ENCODE results near the gene TOP3A. TPM values are rescaled to one million over a fixed set of nuclear protein-coding genes. Genes with fewer than 3 reads are reported as not detected.

Gene TOP3A
- total and polyA plus RNA-seq, 2 of the 13 experiments (the other 11 are each of a cell fraction or from before 2014, with no cell fraction given): 16.9 to 36.8 TPM

Small RNA genes lying within 50 kb of the gene (microRNA-seq; reads per million reads assigned to microRNA genes)
- gene MIR6778: not detected

Other genes with a start within 250 kb of the TOP3A start
- gene DRG2, start 227.0 kb downstream of the TOP3A start, total RNA-seq (2016; rRNA removed; fragmentation: Illumina TruSeq; extraction: Trizol): 23.0 and 26.6 TPM in 2 replicates
- 20.1 and 24.9 TPM in 2 replicates for gene DRG2, start 227.0 kb downstream of the TOP3A start, polyA plus RNA-seq (2011; rRNA removed)
- 0.07 and 0.18 TPM in 2 replicates for gene MYO15A, start 206.2 kb downstream of the TOP3A start, total RNA-seq (2016; rRNA removed; fragmentation: Illumina TruSeq; extraction: Trizol)
- 0.20 and 0.35 TPM in 2 replicates for gene MYO15A, start 206.2 kb downstream of the TOP3A start, polyA plus RNA-seq (2011; rRNA removed)
- gene ALKBH5, start 131.2 kb downstream of the TOP3A start, total RNA-seq (2016; rRNA removed; fragmentation: Illumina TruSeq; extraction: Trizol): 68.9 and 77.9 TPM in 2 replicates
- 76.9 and 81.4 TPM in 2 replicates for gene ALKBH5, start 131.2 kb downstream of the TOP3A start, polyA plus RNA-seq (2011; rRNA removed)
- gene LLGL1, start 89.4 kb downstream of the TOP3A start, total RNA-seq (2016; rRNA removed; fragmentation: Illumina TruSeq; extraction: Trizol): 15.3 and 19.7 TPM in 2 replicates
- 15.0 and 18.8 TPM in 2 replicates for gene LLGL1, start 89.4 kb downstream of the TOP3A start, polyA plus RNA-seq (2011; rRNA removed)
- gene FLII, start 56.3 kb downstream of the TOP3A start, total RNA-seq (2016; rRNA removed; fragmentation: Illumina TruSeq; extraction: Trizol): 130 and 135 TPM in 2 replicates
- gene FLII, start 56.3 kb downstream of the TOP3A start, polyA plus RNA-seq (2011; rRNA removed): 303 and 324 TPM in 2 replicates
- 8.0 and 8.2 TPM in 2 replicates for gene MIEF2, start 54.3 kb downstream of the TOP3A start, total RNA-seq (2016; rRNA removed; fragmentation: Illumina TruSeq; extraction: Trizol)
- 6.0 and 9.5 TPM in 2 replicates for gene MIEF2, start 54.3 kb downstream of the TOP3A start, polyA plus RNA-seq (2011; rRNA removed)
- gene SMCR8, start 299 bp upstream of the TOP3A start, total RNA-seq (2016; rRNA removed; fragmentation: Illumina TruSeq; extraction: Trizol): 11.8 and 16.6 TPM in 2 replicates
- gene SMCR8, start 299 bp upstream of the TOP3A start, polyA plus RNA-seq (2011; rRNA removed): 7.6 and 7.7 TPM in 2 replicates
- 48.8 and 58.7 TPM in 2 replicates for gene SHMT1, start 48.6 kb upstream of the TOP3A start, total RNA-seq (2016; rRNA removed; fragmentation: Illumina TruSeq; extraction: Trizol)
- gene SHMT1, start 48.6 kb upstream of the TOP3A start, polyA plus RNA-seq (2011; rRNA removed): 19.0 and 21.3 TPM in 2 replicates
- 0.07 TPM in 1 of 2 replicates, not detected in the other for gene EVPLL, start 62.8 kb upstream of the TOP3A start, total RNA-seq (2016; rRNA removed; fragmentation: Illumina TruSeq; extraction: Trizol)
- 0.05 TPM in 1 of 2 replicates, not detected in the other for gene EVPLL, start 62.8 kb upstream of the TOP3A start, polyA plus RNA-seq (2011; rRNA removed)
- gene LGALS9C, start 161.8 kb upstream of the TOP3A start, total RNA-seq (2016; rRNA removed; fragmentation: Illumina TruSeq; extraction: Trizol): not detected in 2 replicates
- not detected in 2 replicates for gene LGALS9C, start 161.8 kb upstream of the TOP3A start, polyA plus RNA-seq (2011; rRNA removed)

All from HepG2 (cell line).